Dedifferentiated amniotic fluid mesenchymal stem cell (primary cell): ENCODE measurements around the gene DNAJC19.
"Not testable (repeated sequence)": the region's sequence is repeated elsewhere in the genome, so short reads cannot be mapped to it uniquely, and the experiment has no call there.

Experiments
- DNase-seq: peaks from one replicate; pipeline ENCODE4 v3.0.0-alpha.2; 2016; ENCODE audit errors: extremely low spot score

The DNAJC19 gene

DNA sequence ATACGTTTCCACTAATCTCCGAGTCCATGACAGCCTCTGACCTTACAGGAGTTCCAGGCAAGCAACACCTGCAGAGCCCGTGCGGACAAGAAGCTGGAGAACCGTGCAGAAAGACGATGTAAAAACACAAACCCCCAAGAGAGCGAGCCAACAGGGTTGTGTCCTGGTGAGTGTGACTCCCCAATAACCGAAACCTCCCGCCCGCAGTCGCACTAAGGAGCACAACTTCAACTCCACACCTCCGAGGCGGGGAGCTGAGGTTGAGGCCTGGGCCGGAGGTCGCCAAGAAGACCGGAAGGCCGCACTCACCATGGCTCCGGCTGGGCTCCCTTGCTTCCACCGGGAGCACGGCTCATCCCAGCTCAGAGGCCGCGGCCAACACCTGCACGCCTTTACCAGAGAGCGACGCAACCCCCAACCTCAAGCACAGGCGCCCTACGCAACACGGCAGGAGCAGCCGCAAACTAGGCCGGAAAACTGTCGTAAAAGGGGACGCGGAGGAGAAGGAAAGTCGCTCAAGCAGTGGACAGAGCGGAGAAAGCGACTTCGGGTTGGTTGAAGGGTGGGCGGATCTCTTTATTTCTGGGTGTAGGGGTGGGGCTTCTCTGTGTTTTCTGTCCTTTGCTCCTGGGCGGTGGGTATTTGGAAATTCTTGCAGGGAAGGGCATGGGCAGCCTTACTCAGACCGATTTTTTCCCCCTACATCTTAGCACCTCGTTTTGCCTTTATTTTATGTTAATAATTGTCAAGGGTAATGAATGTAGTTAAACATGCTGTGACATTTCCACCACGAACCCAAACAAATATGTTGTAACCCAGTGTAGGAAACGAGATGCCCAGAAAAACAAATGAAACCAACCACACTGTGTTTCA, at the start of gene DNAJC19:
TSS of gene DNAJC19 (minus strand) at position 446 of the 873 bp plus-strand sequence. CDS start at position 312, 134 bp downstream.
- peak; percentile 97 for DNase-seq

DNA sequence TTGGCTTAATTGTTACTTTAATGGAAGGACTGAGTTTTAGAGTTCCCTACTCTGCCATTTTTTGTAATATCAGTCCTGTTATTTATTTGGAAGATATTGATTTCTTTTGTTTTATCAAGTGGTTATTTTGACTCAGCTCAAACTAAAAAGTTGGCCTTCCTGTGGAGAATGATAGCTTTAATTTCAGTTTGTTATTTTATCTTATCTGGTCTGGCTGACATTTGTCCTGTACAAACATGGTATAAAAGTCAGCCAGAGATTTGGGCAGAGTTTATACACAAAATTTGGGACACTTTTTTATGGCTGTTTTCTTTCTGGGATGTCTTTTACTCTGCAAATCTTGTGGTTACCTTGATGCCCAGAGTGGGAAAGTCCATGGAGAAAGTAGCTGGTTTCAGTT, 41.4 kb upstream of the DNAJC19 start:
- DNase-seq: no peak

GRCh38 chr3:181025204-181025603, 35.7 kb upstream of the DNAJC19 start:
- no peak for DNase-seq

- DNase-seq: no peak
Measured at GRCh38 chr3:181017690-181018089, 28.2 kb upstream of the DNAJC19 start.

DNA sequence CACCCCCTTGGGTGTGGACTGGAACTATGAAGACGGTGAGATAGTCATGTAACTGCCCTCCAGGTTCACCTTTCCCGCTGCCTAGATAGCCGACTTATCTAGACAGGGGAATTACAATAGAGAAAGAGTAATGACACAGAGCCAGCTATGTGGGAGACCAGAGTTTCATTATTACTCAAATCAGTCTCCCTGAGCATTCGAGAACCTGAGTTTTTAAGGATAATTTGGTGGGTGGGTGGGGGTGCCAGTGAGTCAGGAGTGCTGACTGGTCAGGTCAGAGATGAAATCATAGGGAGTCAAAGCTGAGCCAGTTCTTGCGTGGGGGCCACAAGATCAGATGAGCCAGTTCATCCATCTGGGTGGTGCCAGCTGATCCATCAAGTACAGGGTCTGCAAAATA, 19.7 kb upstream of the DNAJC19 start:
- DNase-seq: no peak

DNA sequence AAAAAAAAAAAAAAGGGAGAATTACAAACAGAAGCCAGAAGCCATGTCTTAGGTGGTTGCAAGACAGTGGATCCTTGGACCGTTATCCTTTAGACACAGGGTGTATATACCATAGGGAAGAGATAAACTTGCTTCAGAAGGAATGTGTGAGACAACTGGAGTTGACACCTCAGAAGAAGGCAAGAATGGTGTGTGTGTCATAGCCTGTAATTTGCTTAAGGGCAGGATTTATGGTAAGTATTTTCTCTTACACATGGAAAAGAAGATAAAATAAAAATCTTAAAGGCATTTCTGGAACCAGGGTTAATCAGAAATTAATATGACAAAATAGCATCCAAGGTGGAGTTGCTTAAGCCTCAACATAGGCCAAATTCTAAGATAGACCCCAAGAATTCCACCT, 19.3 kb upstream of the DNAJC19 start:
- DNase-seq: no peak

GRCh38 chr3:181007262-181007661, 17.7 kb upstream of the DNAJC19 start:
- no peak for DNase-seq

DNA sequence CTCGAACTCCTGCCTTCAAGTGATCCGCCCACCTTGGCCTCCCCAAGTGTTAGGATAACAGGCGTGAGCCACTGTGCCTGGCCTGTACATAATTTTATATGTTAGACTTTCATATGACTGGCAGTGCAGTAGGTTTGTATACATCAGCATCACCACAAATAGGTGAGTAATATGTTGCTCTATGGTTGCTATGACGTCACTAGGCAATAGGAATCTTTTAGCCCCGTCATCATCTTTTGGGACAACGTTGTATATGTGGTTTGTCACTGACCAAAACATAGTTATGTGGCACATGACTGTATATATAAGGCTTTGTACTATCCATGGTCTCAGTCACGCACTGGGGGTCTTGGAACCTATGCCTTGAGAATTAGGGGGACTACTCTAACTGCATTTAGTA, 17.0 kb upstream of the DNAJC19 start:
- DNase-seq: no peak

GRCh38 chr3:181003469-181003868, 13.9 kb upstream of the DNAJC19 start:
- not testable (repeated sequence) for DNase-seq

- not testable (repeated sequence) for DNase-seq
Measured at GRCh38 chr3:181002331-181002730, 12.8 kb upstream of the DNAJC19 start.

- DNase-seq: no peak
Measured at GRCh38 chr3:180996415-180996932, 6.9 kb upstream of the DNAJC19 start.

GRCh38 chr3:180990505-180990904, 969 bp upstream of the DNAJC19 start:
- DNase-seq: no peak

GRCh38 chr3:180987344-180987743, 2.2 kb downstream of the DNAJC19 start:
- no peak for DNase-seq

DNA sequence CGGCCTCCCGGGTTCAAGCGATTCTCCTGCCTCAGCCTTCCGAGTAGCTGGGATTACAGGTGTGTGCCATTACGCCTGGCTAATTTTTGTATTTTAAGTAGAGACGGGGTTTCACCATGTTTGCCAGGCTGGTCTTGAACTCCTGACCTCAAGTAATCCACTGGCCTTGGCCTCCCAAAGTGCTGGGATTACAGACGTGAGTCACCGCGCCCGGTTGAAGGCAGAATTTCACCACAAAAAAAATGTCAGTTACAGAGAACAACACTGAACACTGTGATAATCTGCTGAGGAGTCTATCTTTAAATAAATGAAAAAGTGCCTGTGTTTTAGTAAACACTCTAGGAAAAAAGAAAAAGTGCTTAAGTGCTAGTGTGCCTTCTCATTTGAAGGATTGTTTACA, 3.2 kb downstream of the DNAJC19 start:
- not testable (repeated sequence) for DNase-seq

- no peak for DNase-seq
Measured at GRCh38 chr3:180983136-180983535, 6.4 kb downstream of the DNAJC19 start.

DNA sequence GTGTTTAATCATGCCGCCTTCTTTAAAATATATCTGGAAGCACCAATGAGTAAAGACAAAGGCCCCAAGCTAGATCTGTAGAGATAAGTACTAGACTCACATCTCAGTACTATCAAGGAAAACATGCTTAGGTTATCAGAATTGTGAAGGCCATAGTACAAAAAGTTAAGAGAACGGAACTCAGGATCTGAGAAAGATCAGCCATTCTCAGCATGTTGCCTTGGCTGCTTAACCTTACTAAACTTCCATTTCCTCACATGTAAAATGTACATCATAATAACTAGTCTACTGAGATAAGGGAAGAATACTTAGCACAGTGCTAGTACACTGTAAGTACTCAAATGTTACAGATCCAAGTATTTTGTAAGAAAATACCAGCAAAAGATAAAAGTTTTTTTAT, 7.6 kb downstream of the DNAJC19 start:
- no peak for DNase-seq

DNA sequence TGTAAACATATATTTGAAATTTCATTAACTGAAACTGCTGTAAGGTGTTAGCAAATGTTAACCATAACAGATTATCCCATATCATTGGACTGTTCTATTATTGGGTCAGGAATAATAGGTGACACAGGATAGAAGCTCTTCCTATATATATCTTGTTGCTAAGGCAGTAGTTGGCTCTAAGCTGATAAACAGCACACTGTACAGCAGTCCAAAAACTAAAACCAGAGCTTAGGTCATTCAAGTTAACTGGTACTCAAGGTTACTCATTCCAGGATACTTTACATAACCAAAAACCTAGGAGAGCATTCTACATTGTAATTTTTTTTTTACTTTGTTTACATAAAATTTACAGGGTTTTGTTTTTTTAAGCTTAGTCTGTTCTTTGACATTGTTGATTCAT, 8.9 kb downstream of the DNAJC19 start:
- no peak for DNase-seq

- no peak for DNase-seq
Measured at GRCh38 chr3:180979961-180980360, 9.6 kb downstream of the DNAJC19 start.

DNA sequence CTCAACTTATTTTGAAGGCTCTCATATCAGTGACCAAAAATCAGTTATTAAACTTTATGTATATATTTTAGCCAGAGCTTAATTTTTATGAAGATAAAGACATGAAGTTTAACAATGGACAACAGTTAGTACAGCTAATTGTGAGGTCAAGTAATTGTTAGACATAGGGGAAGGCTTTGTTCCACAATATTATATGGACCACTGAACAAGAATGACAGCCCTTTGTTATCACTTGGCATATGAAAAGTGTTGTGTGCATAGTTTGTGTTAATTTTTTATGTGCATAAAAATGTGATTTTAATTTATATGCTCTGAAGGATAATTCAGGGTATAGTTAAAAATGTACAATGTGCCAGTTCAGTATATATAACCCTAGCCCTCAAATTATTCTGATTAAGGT, 12.0 kb downstream of the DNAJC19 start:
- DNase-seq: no peak

DNA sequence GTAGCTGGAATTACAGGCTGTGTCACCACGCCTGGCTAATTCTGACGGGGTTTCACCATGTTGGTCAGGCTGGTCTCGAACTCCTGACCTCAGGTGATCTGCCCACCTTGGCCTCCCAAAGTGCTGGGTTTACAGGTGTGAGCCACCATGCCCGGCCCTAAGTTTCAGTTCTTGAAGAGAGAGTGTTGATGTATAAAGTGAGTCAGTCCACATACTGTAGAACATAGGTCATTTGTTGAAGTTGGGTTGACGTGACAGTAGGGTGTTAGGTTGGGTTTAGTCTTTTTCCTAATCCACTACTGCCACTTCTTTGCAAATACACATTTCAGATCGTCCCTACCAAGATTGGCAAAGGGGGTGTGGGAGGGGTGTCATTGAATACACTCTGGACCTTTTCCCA, 15.2 kb downstream of the DNAJC19 start:
- no peak for DNase-seq

- DNase-seq: no peak
Measured at GRCh38 chr3:180973543-180973942, 16.0 kb downstream of the DNAJC19 start.

DNA sequence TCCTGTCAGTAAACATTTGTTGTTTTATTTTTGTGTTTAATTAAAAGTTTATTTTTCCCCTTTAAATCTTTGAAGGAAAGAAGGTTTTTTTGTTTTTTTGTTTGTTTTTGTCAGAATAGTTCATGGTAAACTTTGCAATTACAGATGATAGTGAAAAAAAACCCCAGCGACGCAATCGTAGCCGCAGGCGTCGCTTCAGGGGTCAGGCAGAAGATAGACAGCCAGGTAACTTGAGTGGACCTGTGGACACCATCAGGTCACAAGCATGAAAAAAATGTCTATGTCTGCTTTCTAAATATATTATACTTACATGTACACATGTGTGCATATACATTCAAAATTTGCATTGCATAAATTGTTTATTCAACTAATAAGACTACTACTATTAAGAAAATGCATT, 18.6 kb downstream of the DNAJC19 start:
- DNase-seq: no peak

GRCh38 chr3:180962530-180962929, 27.0 kb downstream of the DNAJC19 start:
- no peak for DNase-seq

DNA sequence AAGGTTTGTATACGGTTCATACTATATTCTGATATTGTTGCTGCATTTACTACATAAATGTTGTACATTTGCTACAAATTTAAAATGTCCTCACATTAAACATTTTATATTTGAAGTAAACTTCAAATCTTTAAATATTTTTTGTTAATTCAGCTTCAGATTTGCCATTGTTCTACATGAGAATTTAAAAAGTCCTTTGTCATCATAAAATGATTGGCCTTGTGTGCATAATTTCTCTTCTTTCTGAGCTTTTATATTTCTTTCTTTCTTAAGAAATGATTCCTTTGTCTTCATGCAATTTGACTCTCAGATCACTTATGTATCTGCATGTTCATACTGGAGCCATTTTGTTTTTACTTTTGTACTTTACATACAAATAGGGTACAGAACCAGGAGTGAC, 28.0 kb downstream of the DNAJC19 start:
- no peak for DNase-seq
